Aorta (tissue), 5 donors: Measurements from ENCODE around the gene SIT1. TPM values are rescaled to one million over a fixed set of nuclear protein-coding genes. Genes with fewer than 3 reads are reported as not detected.

Source experiments
- ATAC-seq: fragments of 200-7000 bp; cut with Tn5 transposase; one replicate; pipeline ENCODE4 v1.9.1; 2022; ENCODE audit warnings: moderate library complexity; ENCODE audit not compliant: low FRiP score
- DNase-seq, 2 donors: peaks; one replicate each; pipeline ENCODE4 v3.0.0-alpha.2; 2020
- H3K27ac ChIP-seq, 2 donors: one replicate each; pipeline ENCODE4 v1.5.1; 2013; ENCODE audit warnings: low read length in 2 of 2, mild to moderate bottlenecking in 2 of 2, moderate library complexity in 2 of 2, control low read depth in 1 of 2, inconsistent platforms in 1 of 2, low read depth in 1 of 2
- H3K27me3 ChIP-seq, 2 donors: one replicate each; pipeline ENCODE4 v1.6.1; 2013; ENCODE audit warnings: control low read depth in 1 of 2, low read length in 1 of 2, mild to moderate bottlenecking in 1 of 2, moderate library complexity in 1 of 2; ENCODE audit not compliant: insufficient read depth in 2 of 2, control insufficient read depth in 1 of 2
- H3K36me3 ChIP-seq, 2 donors: one replicate each; pipeline ENCODE4 v1.6.1; 2013; ENCODE audit warnings: control low read depth in 1 of 2, low read length in 1 of 2, mild to moderate bottlenecking in 1 of 2; ENCODE audit not compliant: insufficient read depth in 2 of 2, control insufficient read depth in 1 of 2
- H3K4me1 ChIP-seq, 2 donors: one replicate each; pipeline ENCODE4 v1.6.1; 2013; ENCODE audit warnings: low read length in 2 of 2, control low read depth in 1 of 2, mild to moderate bottlenecking in 1 of 2, moderate library complexity in 1 of 2; ENCODE audit not compliant: insufficient read depth in 2 of 2, control insufficient read depth in 1 of 2
- H3K4me3 ChIP-seq, 2 donors: one replicate each; pipeline ENCODE4 v1.5.1; 2013; ENCODE audit warnings: low read length in 2 of 2, control low read depth in 1 of 2, mild to moderate bottlenecking in 1 of 2
- H3K9me3 ChIP-seq: one replicate; pipeline ENCODE4 v1.6.1; 2013; ENCODE audit warnings: mild to moderate bottlenecking, low read length; ENCODE audit not compliant: control insufficient read depth
- WGBS, 2 donors: extraction: QIAGEN DNeasy Blood & Tissue Kit; methylation state at CpG; one replicate each; pipeline ENCODE4 v1.1.7; 2013; 5-methylcytosine and 5-hydroxymethylcytosine counted together
- intact Hi-C, 2 donors: fragments of 100-400 bp; cut with DNase I; formaldehyde crosslinking; loops; one replicate each; pipeline versions ENCODE4 v1.14.2 to v1.15.0; 2022
- polyA plus RNA-seq, 2 donors: library from polyadenylated mRNA; stranded (reverse); fragments of 200-250 nt; gene quantifications; one replicate each; pipeline ENCODE4 v1.2.3, GENCODE V29; 2013
- total RNA-seq, 2 donors: library from RNA; stranded (reverse); fragmentation: NEBNext Ultra II Directional; extraction: Animal tissue kit (Norgen Biotek cat#: 25700); gene quantifications; one replicate each; pipeline ENCODE4 v1.2.1, GENCODE V29; 2021
- donor health status: healthy with polysubstance abuse.
- donor health status: Bipolar disorder and iron deficiency.
- donor health status: DM: no; HTN: no; CAD: no.
- donor health status: DM: no; HTN: no; CAD: no.
- donor health status: DM: yes; HTN: yes; CAD: no.

SIT1 gene
- total and polyA plus RNA-seq, 4 donors: 0.65 to 1.3 (median 1.1) TPM

DNA sequence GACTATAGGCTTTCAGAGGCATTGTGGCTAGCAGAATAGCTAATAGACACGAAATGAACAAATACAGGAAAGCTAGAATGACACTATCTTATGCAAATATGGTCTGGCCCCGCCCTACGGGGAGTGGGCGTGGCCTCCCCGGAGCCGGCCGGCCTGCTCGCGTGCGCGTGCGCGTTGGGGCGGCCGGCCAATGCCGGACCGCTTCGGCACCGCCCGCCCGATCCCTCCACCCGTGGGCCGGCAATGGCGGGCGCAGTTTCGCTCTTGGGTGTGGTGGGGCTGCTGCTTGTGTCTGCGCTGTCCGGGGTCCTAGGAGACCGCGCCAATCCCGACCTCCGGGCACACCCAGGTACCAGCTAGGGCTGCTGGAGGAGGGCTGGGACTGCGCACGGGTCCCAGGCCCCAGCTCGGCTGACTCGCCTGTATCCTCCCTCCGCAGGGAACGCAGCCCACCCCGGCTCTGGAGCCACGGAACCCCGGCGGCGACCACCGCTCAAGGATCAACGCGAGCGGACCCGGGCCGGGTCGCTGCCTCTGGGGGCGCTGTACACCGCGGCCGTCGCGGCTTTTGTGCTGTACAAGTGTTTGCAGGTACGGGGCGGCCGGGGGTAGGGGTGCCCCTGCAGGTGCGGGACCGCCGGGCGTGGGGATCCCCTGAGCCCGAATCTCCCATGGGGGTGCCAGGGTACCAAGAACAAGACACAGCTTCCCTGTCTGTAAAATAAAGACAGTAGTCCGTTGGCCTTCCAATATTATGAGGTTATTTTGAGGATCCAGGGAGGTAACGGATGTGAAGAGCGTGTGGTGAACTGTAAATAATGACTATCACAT, 7.6 kb upstream of the SIT1 start, which contains the start of gene CCDC107:
TSS of gene CCDC107 (plus strand) at position 156 of the 831 bp plus-strand sequence. CDS start at position 244, 88 bp downstream.
- peak; percentile 91 to 95 for DNase-seq
- 0 to 1% methylated on average over 59 to 67 of the region's 67 CpGs for WGBS, 2 donors
- peak; percentile 93 for ATAC-seq
- intact Hi-C loops: loop anchor here (2.0 to 10.0 kb wide), 2 partner anchors 72 to 226 kb away; no protein-coding TSS in a partner anchor
- H3K4me1 ChIP-seq: peaks cover 0 to 2% of the 10 kb centered on the region in 2 donors
- H3K27me3 ChIP-seq: no peaks in the 10 kb centered on the region
- H3K9me3 ChIP-seq: no peaks in the 10 kb centered on the region
- peak within 1 kb of the TSS; percentile 77 to 86 for H3K27ac ChIP-seq
- peak within 1 kb of the TSS; percentile 80 to 90 for H3K4me3 ChIP-seq
- no peaks in the 10 kb centered on the region for H3K36me3 ChIP-seq

DNA sequence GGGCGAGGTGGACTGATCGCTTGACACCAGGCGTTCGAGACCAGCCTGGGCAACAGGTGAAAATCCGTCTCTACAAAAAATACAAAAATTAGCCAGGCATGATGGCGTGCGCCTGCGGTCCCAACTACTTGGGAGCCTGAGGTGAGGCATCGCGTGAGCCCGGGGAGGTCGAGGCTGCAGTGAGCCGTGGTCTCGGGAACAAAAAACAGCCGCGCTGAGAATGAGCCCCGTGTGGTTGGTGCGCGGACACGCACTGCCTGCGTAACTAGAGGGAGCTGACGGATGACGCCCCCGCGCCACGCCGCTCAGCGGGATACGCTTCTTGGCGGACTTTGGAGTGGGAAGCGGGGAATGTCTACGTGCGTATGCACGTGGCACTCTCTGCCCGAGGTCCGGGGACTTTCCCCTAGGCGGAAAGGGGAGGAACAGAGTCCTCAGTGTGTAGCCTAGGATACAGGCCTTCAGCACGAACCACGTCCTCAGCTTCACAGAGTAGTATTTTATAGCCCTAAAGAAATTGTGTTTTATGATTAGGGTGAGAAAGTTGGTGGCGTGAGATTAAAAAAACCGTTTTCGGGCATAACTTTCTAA, 6.9 kb upstream of the SIT1 start, which contains the start of gene RMRP:
TSS of gene RMRP (minus strand) at position 474 of the 591 bp plus-strand sequence.
- Histone ChIP-seq H3K27ac (peak within 1 kb of the TSS; percentile 77 to 86), H3K36me3 (no peaks in the 10 kb centered on the region), H3K4me3 (peak within 1 kb of the TSS; percentile 80 to 90), H3K27me3 (no peaks in the 10 kb centered on the region), H3K4me1 (no peaks in the 10 kb centered on the region), H3K9me3 (no peaks in the 10 kb centered on the region)
- intact Hi-C loops: loop anchor here (2.0 to 10.0 kb wide), 2 partner anchors 73 to 227 kb away; no protein-coding TSS in a partner anchor
- DNase-seq (peak; percentile 98 to 99), ATAC-seq (peak; percentile 97)
- WGBS, 2 donors: 0 to 1% methylated on average over 42 of the region's 42 CpGs

DNA sequence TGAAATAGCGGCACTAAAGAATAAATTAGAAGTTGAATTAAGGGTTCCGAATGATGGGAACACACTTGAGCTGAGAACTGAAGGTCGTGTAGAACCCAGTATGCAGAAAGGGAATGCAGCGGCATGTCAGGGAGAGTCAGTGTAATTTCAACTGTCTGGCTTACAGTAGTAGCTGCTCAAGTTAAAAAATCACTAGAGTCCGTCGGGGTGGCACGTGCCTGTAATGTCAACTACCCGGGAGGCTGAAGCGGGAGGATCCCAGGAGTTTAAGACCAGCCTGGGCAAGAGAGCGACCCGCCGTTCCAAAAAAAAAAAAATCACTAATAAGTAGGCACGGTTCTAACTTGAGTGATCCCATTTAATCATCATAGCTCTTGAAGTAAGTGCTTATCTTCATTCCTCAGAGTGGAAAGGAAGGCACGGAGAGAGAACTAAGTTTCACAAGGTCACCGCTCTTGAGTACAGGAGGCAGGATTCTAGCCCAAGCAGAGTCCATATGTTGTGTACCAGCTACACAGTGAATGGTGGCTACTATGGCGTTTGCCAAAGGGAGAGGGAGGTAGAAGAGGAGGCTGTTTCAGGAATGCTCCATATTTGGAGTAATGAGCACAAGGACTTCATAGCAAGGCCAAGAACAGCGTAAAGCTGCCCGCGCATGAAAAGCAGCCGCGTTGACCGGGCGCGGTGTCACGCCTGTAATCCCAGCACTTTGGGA, 6.3 kb upstream of the SIT1 start:
- Histone ChIP-seq H3K4me1 (no peaks in the 10 kb centered on the region), H3K27me3 (no peaks in the 10 kb centered on the region), H3K36me3 (no peaks in the 10 kb centered on the region), H3K27ac (peak overlapping the region; percentile 10 to 77), H3K9me3 (no peaks in the 10 kb centered on the region), H3K4me3 (no peak overlapping the region)
- 9 to 15% methylated on average over 25 of the region's 25 CpGs for WGBS, 2 donors
- DNase-seq (peak in 1 of 2 donors; percentile 76), ATAC-seq (peak; percentile 53)
- intact Hi-C loops: loop anchor here in 1 of 2 donors (10.0 kb wide), 1 partner anchor 228 kb away; no protein-coding TSS in a partner anchor

DNA sequence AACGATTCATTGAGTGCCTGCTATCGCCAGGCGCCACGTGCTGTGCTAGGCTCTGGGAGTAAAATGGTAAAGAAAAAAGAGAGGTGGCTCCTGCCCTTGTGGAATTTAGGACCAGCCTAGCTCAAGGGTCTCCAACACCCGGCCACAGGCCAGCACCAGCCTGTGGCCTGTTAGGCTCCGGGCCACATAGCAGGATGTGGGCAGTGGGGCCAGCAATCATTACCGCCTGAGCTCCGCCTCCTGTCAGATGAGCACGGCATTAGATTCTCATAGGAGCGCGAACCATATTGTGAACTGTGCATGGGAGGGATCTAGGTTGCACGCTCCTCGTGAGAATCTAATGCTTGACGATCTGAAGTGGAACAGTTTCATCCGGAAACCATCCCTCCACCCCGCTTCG, 5.6 kb upstream of the SIT1 start:
- Histone ChIP-seq H3K4me1 (no peaks in the 10 kb centered on the region), H3K27me3 (no peaks in the 10 kb centered on the region), H3K36me3 (no peaks in the 10 kb centered on the region), H3K4me3 (no peak overlapping the region), H3K27ac (no peak overlapping the region), H3K9me3 (no peaks in the 10 kb centered on the region)
- 84 to 89% methylated on average over 17 of the region's 17 CpGs for WGBS, 2 donors
- ATAC-seq: no peak
- intact Hi-C loops: loop anchor here in 1 of 2 donors (10.0 kb wide), 1 partner anchor 228 kb away; no protein-coding TSS in a partner anchor
- peak in 1 of 2 donors; percentile 53 for DNase-seq

DNA sequence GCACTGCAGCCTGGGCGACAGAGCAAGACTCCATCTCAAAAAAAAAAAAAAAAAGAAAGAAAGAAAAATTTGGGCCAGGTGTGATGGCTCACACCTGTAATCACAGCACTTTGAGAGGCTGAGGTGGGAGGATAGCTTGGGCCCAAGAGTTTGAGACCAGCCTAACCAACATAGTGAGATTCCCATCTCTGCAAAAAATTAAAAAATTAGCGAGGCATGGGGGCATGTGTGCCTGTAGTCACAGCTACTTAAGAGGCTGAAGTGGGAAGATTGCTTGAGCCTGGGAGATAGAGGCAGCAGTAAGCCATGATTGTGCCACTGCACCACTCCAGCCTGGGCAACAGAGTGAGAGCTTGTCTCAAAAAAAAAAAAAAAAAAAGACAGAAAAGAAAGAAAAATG, 2.9 kb upstream of the SIT1 start:
- H3K4me1 ChIP-seq: no peaks in the 10 kb centered on the region
- no peaks in the 10 kb centered on the region for H3K27me3 ChIP-seq
- DNase-seq: no peak
- H3K36me3 ChIP-seq: no peaks in the 10 kb centered on the region
- no peak overlapping the region for H3K4me3 ChIP-seq
- H3K27ac ChIP-seq: no peak overlapping the region
- no peaks in the 10 kb centered on the region for H3K9me3 ChIP-seq
- intact Hi-C loops: loop anchor here in 1 of 2 donors (10.0 kb wide), 1 partner anchor 231 kb away; no protein-coding TSS in a partner anchor
- ATAC-seq: no peak
- 89 to 93% methylated on average over 2 of the region's 2 CpGs for WGBS, 2 donors

DNA sequence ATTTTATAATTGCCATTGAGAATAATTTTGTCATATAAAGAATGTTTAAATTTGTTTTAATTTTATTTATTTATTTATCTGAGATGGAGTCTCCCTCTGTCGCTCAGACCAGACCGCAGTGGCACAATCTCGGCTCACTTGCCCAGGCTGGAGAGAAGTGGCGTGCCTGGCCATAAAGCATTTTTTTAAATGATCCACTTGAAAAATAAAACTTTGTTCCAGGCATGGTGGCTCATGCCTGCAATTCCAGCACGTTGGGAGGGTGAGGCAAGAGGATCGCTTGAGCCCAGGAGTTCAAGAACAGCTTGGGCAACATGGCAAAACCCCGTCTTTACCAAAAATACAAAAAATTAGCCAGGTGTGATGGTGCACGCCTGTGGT, 2.1 kb upstream of the SIT1 start:
- intact Hi-C loops: loop anchor here in 1 of 2 donors (10.0 kb wide), 1 partner anchor 232 kb away; no protein-coding TSS in a partner anchor
- Histone ChIP-seq H3K4me3 (no peak overlapping the region), H3K27ac (no peak overlapping the region), H3K36me3 (no peaks in the 10 kb centered on the region), H3K4me1 (no peaks in the 10 kb centered on the region), H3K27me3 (no peaks in the 10 kb centered on the region), H3K9me3 (no peaks in the 10 kb centered on the region)
- 85 to 88% methylated on average over 8 of the region's 8 CpGs for WGBS, 2 donors
- ATAC-seq (no peak), DNase-seq (no peak)

DNA sequence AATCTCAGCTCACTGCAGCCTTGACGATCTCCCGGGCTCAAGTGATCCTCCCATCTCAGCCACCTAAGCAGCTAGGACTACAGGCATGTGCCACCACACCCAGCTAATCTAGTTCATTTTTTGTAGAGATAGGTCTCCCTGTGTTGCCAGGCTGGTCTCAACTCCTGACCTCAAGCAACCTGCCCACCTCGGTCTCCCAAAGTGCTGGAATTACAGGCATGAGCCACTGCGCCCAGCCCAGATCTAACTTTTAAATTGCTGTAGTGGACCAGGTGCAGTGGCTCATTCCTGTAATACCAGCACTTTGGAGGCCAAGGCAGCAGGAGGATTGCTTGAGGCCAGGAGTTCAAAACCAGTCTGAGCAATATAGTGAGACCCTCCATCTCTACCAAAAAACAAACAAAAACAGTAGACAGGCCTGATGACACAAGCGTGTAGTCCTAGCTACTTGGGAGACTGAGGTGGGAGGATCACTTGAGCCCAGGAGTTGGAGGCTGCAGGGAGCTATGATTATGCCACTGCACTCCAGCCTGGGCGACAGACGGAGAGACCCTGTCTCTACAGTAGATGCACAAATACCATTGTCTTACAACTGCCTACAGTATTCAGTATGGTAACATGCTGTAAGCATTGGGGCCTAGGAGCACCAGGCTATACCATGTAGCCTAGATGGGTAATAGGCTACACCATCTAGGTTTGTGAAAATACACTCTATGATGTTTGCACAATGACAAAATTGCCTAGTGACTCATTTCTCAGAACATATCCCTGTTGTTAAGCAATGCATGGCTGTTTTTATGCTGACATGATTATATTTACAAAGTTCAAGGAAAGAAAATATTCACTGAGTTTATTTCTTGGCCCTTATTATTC, 1.5 kb upstream of the SIT1 start:
- intact Hi-C loops: loop anchor here in 1 of 2 donors (10.0 kb wide), 1 partner anchor 233 kb away; no protein-coding TSS in a partner anchor
- ATAC-seq: no peak
- Histone ChIP-seq H3K27ac (peak overlapping the region in 1 of 2 donors; percentile 17), H3K9me3 (no peaks in the 10 kb centered on the region), H3K27me3 (no peaks in the 10 kb centered on the region), H3K4me3 (no peak overlapping the region), H3K4me1 (no peaks in the 10 kb centered on the region), H3K36me3 (no peaks in the 10 kb centered on the region)
- DNase-seq: no peak
- WGBS, 2 donors: 85 to 86% methylated on average over 7 of the region's 7 CpGs
